Endothelial cell of umbilical vein (primary cell): ENCODE data around the gene TAF15. TPM values are rescaled to one million over a fixed set of nuclear protein-coding genes. Genes with fewer than 3 reads are reported as not detected.
A peak's percentile ranks its signal among the peaks of the same experiment; 100 is the strongest.

Experiments used
- BruUV-seq: library from RNA; stranded (reverse); fragments of 400-500 nt; replicated peaks from 2 replicates; lab custom pipeline; 2021; lab: Mats Ljungman, UMichigan
- CTCF ChIA-PET: fragments of 300-600, 350-600 bp; sonication (Branson Sonifier 250); formaldehyde crosslinking; loops from one replicate; lab custom pipeline; 2021; ENCODE audit warnings: antibody characterized with exemption, inconsistent platforms; lab: Charles Lee
- POLR2A ChIA-PET: fragments of 300-600, 350-600 bp; sonication (Branson Sonifier 250); formaldehyde crosslinking; loops from one replicate; lab custom pipeline; 2021; ENCODE audit warnings: antibody characterized with exemption, inconsistent platforms; lab: Charles Lee
- DNase-seq: peaks from one replicate; pipeline ENCODE4 v3.0.0-alpha.2; 2011; ENCODE audit warnings: low read depth, low spot score
- FAIRE-seq: peaks from 2 replicates; lab custom pipeline; 2011; peaks lifted over from hg19 to GRCh38; lab: Jason Lieb, UNC
- H2AFZ ChIP-seq: 2 replicates; pipeline ENCODE4 v1.6.0; 2012; ENCODE audit warnings: low read depth, low read length, control low read depth, inconsistent platforms
- H3K27ac ChIP-seq: 2 replicates; pipeline ENCODE4 v1.5.1; 2011; ENCODE audit warnings: low read depth, mild to moderate bottlenecking, control low read depth, low read length, moderate library complexity; ENCODE audit not compliant: insufficient read depth
- H3K27me3 ChIP-seq, 2 experiments: 2 replicates each; pipeline versions ENCODE4 v1.6.0 to v1.6.1; 2011; ENCODE audit warnings: low read length in 2 of 2, mixed read lengths in 1 of 2; ENCODE audit not compliant: control insufficient read depth in 2 of 2, insufficient read depth in 2 of 2
- H3K36me3 ChIP-seq, 2 experiments: 2 replicates in 1 of 2; 3 replicates in 1 of 2; pipeline ENCODE4 v1.5.1; 2011; ENCODE audit warnings: low read length in 2 of 2, mild to moderate bottlenecking in 1 of 2, moderate library complexity in 1 of 2; ENCODE audit not compliant: control insufficient read depth in 2 of 2, insufficient read depth in 2 of 2; ENCODE audit errors: extremely low read depth in 1 of 2
- H3K4me1 ChIP-seq: 3 replicates; pipeline ENCODE4 v1.5.1; 2011; ENCODE audit warnings: mild to moderate bottlenecking, low read length; ENCODE audit not compliant: control insufficient read depth, insufficient read depth; ENCODE audit errors: extremely low read depth
- H3K4me2 ChIP-seq: 2 replicates; pipeline ENCODE4 v1.6.1; 2011; ENCODE audit warnings: low read length, control low read depth, mixed read lengths; ENCODE audit not compliant: insufficient read depth
- H3K4me3 ChIP-seq, 3 experiments: fragments of 200-600 bp in 1 of 3; sonication (generic), shearing (Covaris generic) in 1 of 3; replicated peaks in 1 of 3; 2 replicates each; pipeline ENCODE4 v1.5.1; 2011 to 2016; ENCODE audit warnings: control low read depth in 3 of 3, low read length in 3 of 3, mild to moderate bottlenecking in 2 of 3, inconsistent platforms in 1 of 3, low read depth in 1 of 3, moderate library complexity in 1 of 3; ENCODE audit not compliant: insufficient read depth in 1 of 3
- H3K79me2 ChIP-seq: 2 replicates; pipeline ENCODE4 v1.6.0; 2012; ENCODE audit warnings: low read length, inconsistent platforms; ENCODE audit not compliant: control insufficient read depth, insufficient read depth
- H3K9ac ChIP-seq: replicated peaks from 2 replicates; pipeline ENCODE3; 2011; ENCODE audit warnings: low read length, control low read depth; ENCODE audit not compliant: insufficient read depth; ENCODE audit errors: extremely low read depth
- H3K9me1 ChIP-seq: replicated peaks from 3 replicates; pipeline ENCODE4 v1.6.0; 2011; ENCODE audit warnings: mild to moderate bottlenecking, low read length; ENCODE audit not compliant: control insufficient read depth, insufficient read depth; ENCODE audit errors: extremely low read depth
- H3K9me3 ChIP-seq: replicated peaks from 2 replicates; pipeline ENCODE4 v1.5.1; 2012; ENCODE audit warnings: low read length, inconsistent platforms; ENCODE audit not compliant: control insufficient read depth, insufficient read depth
- H4K20me1 ChIP-seq: replicated peaks from 2 replicates; pipeline ENCODE3; 2011; ENCODE audit warnings: mild to moderate bottlenecking, low read length; ENCODE audit not compliant: control insufficient read depth, insufficient read depth; ENCODE audit errors: extremely low read depth
- CTCF ChIP-seq, 2 donors: IDR thresholded peaks; 1 replicate in 1 of 2; 2 replicates in 1 of 2; pipeline ENCODE4 v1.5.1; 2011; ENCODE audit warnings: low read length in 2 of 2, mild to moderate bottlenecking in 2 of 2, moderate library complexity in 2 of 2, control low read depth in 1 of 2, inconsistent platforms in 1 of 2, low read depth in 1 of 2; ENCODE audit not compliant: insufficient read depth in 1 of 2; ENCODE audit errors: extremely low read depth in 1 of 2
- GATA2 ChIP-seq: IDR thresholded peaks from 2 replicates; pipeline ENCODE4 v1.7.0; 2011; ENCODE audit warnings: low read depth, mild to moderate bottlenecking, moderate library complexity, mixed read lengths, low read length; ENCODE audit not compliant: insufficient read length, insufficient read depth
- MYC ChIP-seq: IDR thresholded peaks from one replicate; pipeline ENCODE4 v1.6.1; 2011; ENCODE audit warnings: mild to moderate bottlenecking, low read depth, low read length
- POLR2AphosphoS5 ChIP-seq: IDR thresholded peaks from 2 replicates; pipeline ENCODE4 v1.6.1; 2012; ENCODE audit warnings: low read depth, mild to moderate bottlenecking, control low read depth, low read length, moderate library complexity; ENCODE audit not compliant: insufficient read depth
- dilution Hi-C: fragments of 300-500 bp; cut with MboI; formaldehyde crosslinking; loops from one replicate; pipeline ENCODE4 v1.15.0; 2019; ENCODE audit warnings: low sequenced_read_pairs; ENCODE audit not compliant: extremely low pct_ligation_motif_present
- intact Hi-C: fragments of 100-400 bp; cut with micrococcal nuclease; formaldehyde crosslinking; loops from one replicate; pipeline ENCODE4 v1.10.0; 2022
- polyA plus RNA-seq, 4 experiments: library from polyadenylated mRNA; depleted of rRNA in 3 of 4; stranded (reverse) in 3 of 4; unstranded in 1 of 4; fragments of >200 nt; gene quantifications; 2 replicates each; pipeline versions ENCODE4 v1.2.1 to v1.2.3, GENCODE V29; 2011 to 2012; ENCODE audit warnings: missing spikeins in 1 of 4
- total RNA-seq: library from RNA; stranded (reverse); gene quantifications from 2 replicates; pipeline ENCODE4 v1.2.3, GENCODE V29; 2021

TAF15 gene
- total and polyA plus RNA-seq, 2 donors (not counting 3 experiments of a cell fraction or from before 2014, with no cell fraction given) = 59.4 to 247 TPM

DNA sequence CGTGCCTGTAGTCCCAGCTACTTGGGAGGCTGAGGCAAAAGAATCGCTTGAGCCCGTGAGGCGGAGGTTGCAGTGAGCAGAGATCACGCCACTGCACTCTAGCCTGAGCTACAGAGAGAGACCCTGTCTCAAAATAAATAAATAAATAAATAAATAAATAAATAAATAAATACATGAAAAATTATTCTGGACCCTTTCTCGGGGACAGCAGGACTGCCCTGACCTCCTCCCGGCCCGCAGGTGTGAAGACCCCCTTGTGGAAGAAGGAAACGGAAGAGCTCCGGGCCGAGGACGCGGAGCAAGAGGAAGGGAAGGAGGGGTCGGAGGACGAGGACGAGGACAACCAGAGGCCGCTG lies 45.5 kb upstream of the TAF15 start:
- DNase-seq (no peak), FAIRE-seq (no peak)
- no peak overlapping the region for H3K27ac ChIP-seq
- no peaks in the 10 kb centered on the region for H3K79me2 ChIP-seq
- no TSS peak for BruUV-seq
- H3K9me3 ChIP-seq = no peaks in the 10 kb centered on the region
- peaks cover 7% of the 10 kb centered on the region for H3K4me1 ChIP-seq
- H3K4me2 ChIP-seq = no peak overlapping the region
- dilution Hi-C loops = no loop called here
- H3K9ac ChIP-seq = no peak overlapping the region
- H4K20me1 ChIP-seq = no peaks in the 10 kb centered on the region
- ChIA-PET POLR2A (interaction anchor here (0.6 to 2.3 kb wide), 2 partner anchors 45 to 49 kb away, joined by 3 to 39 read pairs; partner anchors contain the start of gene TAF15), CTCF (interaction anchor here (0.6 to 8.5 kb wide), 48 partner anchors 8 to 1558 kb away, joined by 3 to 453 read pairs (median 4); partner anchors contain the start of genes GAS2L2, MMP28, RASL10B and SLFN11)
- TF ChIP-seq GATA2 (no peak), CTCF (IDR thresholded peaks at IDR 0.05; ENCODE audit: extremely low read depth in 1 of 2, insufficient read depth in 1 of 2, low read depth in 1 of 2, low read length in 2 of 2) (no peak), POLR2AphosphoS5 (no peak), MYC (no peak)
- peak overlapping the region in 1 of 3 experiments; percentile 36 for H3K4me3 ChIP-seq
- intact Hi-C loops = loop anchor here (1.0 kb wide), 3 partner anchors 11 to 46 kb away; partner anchors contain the start of gene TAF15
- peak overlapping the region; percentile 57 for H2AFZ ChIP-seq
- no peaks in the 10 kb centered on the region for H3K9me1 ChIP-seq
- H3K27me3 ChIP-seq = peaks cover 0 to 2% of the 10 kb centered on the region in 2 experiments
- H3K36me3 ChIP-seq = no peaks in the 10 kb centered on the region
